ENCODE results near the gene JARID2.

JARID2 gene

DNA sequence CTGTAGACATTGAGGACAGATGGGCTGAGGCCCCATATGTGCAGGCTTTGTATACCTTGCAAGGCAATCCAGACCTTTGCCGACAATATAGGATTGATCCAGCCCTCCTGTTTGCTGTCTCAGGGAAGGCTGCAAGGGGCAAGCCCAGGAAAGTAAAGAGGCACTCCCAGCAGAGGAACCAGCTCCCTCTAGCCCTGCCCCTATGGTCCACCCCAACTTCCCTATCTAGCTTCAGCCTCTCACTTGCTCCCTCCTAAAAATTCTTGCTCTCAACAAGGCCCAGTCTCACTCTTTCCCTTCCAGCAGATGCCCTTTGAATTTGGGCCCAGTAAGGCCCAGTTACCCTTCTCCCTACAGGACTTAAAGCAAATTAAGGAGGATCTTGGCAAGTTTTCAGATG, 92.6 kb downstream of the JARID2 start:
- no peak for DNase-seq

DNA sequence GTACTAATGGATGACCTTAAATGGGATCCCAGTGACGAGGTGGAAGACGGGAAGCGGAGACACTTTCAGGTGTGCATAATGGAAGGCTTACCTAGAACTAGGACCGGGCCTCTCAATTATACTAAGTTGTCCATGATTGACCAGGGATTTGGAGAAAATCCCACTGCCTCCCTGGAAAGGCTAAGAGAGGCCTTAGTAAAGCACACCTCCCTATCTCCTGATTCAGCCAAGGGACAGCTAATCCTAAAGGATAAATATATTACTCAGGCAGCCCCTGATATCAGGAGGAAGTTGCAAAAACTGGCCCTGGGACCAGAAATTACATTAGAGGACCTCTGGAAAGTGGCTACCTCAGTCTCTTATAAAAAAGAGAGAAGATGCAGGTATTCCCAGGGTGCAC, 93.2 kb downstream of the JARID2 start:
- DNase-seq = no peak

GRCh38 chr6:15340105-15340601, 94.3 kb downstream of the JARID2 start:
- no peak for DNase-seq

- DNase-seq = no peak
Observed at GRCh38 chr6:15340775-15341174, 94.9 kb downstream of the JARID2 start.

GRCh38 chr6:15341311-15342001, 95.6 kb downstream of the JARID2 start:
- no peak for DNase-seq

GRCh38 chr6:15342114-15342513, 96.2 kb downstream of the JARID2 start:
- no peak for DNase-seq

- DNase-seq = no peak
Observed at GRCh38 chr6:15343490-15344191, 97.8 kb downstream of the JARID2 start.

- no peak for DNase-seq
Observed at GRCh38 chr6:15344192-15344519, 98.3 kb downstream of the JARID2 start.

DNA sequence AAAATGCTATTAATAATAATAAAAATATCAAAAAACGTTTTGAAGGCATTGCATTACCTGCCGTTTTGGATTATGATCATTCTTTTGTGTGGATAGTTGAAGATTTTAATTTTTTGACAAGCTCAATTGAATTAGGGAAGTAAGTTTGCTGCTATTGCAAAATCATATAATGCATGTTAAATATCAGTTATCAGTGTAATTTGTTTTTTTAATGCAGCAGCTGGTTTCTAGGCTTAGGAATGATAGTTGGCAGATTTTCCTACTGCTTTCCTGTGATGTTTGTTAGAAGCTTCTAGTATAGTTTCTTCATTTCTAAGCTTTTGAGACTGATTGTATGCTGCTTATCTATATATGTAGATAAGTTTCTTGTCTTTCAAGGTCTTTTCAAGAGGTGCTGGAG, 99.0 kb downstream of the JARID2 start:
- DNase-seq = no peak

DNA sequence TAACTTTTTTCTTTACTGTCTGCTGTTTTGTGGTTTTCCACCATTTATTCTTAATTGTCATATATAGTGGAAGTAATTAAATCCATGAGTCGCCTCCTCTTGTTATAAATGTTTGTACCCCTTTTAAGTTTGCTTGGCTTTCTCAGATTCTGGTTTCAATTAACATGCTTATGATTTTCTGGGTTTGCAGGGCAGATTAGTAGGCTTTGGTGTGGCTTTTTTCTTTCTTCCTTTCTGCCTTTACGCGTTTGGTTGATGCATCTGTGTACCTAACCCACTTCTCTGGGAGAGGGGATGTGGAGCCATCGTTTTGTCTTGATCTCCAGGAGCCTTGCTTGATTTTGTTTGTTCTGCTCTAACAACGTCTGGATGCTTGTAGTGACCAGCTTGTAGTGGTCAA, 100.4 kb downstream of the JARID2 start:
- DNase-seq = no peak

- no peak for DNase-seq
Observed at GRCh38 chr6:15348528-15348927, 102.7 kb downstream of the JARID2 start.

- no peak for DNase-seq
Observed at GRCh38 chr6:15349379-15349778, 103.5 kb downstream of the JARID2 start.

- no peak for DNase-seq
Observed at GRCh38 chr6:15350386-15351083, 104.7 kb downstream of the JARID2 start.

GRCh38 chr6:15351631-15352030, 105.8 kb downstream of the JARID2 start:
- no peak for DNase-seq

- no peak for DNase-seq
Observed at GRCh38 chr6:15352220-15352619, 106.4 kb downstream of the JARID2 start.

- DNase-seq = no peak
Observed at GRCh38 chr6:15352845-15353244, 107.0 kb downstream of the JARID2 start.

DNA sequence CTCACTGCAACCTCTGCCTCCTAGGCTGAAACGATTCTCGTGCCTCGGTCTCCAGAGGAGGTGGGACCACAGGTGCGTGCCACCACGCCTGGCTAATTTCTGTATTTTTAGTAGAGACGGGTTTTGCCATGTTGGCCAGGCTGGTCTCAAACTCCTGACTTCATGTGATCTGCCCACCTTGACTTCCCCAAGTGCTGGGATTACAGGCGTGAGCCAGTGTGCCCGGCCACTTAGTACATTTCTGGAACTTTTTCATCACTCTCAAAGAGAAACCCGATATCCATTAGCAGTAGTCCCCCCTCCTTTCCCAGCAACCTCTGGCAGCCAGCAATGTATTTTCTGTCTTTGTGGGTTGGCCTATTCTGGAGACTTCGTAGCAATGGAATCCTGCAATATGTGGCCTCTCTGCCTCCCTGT, 109.8 kb downstream of the JARID2 start:
- no peak for DNase-seq

- DNase-seq = no peak
Observed at GRCh38 chr6:15356179-15356578, 110.3 kb downstream of the JARID2 start.

DNA sequence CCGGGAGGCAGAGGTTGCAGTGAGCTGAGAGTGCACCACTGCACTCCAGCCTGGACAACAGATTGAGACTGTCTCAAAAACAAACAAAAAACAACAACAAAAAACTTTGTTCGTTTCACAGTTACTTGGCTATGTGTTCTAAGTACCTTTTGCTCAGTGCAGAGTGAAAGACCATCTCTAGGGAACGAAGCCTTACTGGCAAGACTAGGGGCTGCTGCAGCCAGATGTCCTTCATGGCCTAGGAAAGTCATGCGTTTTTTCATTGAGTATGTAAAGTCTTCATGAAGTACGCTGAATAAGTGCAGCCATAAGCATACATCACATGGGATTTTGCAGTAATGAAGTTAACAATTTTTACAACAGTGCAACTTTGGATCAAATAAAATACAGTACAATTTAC, 111.1 kb downstream of the JARID2 start:
- DNase-seq = no peak

- DNase-seq = no peak
Observed at GRCh38 chr6:15357782-15358181, 111.9 kb downstream of the JARID2 start.

GRCh38 chr6:15358579-15359327, 112.9 kb downstream of the JARID2 start:
- DNase-seq = no peak

- no peak for DNase-seq
Observed at GRCh38 chr6:15359335-15359862, 113.5 kb downstream of the JARID2 start.

DNA sequence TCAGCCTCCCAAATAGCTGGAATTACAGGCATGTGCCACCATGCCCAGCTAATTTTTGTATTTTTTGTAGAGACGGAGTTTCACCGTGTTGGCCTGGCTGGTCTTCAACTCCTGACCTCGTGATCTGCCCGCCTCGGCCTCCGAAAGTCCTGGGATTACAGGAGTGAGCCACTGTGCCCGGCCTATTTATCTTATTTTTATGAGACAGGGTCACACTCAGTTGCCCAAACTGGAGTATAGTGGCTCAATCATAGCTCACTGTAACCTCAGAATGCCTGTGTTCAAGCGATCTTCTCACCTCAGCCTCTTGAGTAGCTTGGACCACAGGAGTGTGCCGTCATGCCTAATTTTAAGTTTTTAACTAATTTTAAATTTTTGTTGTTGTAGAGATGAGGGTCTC, 114.4 kb downstream of the JARID2 start:
- DNase-seq = no peak
